Measurements from ENCODE around the gene APOLD1.

GRCh38 chr12:12836571-12836970 lies 51.1 kb downstream of the APOLD1 start:
- TF ChIP-seq EP300 (conservative IDR thresholded peaks at IDR 0.05; ENCODE audit: poor library complexity, severe bottlenecking): no peak
- TF ChIP-seq TAF1 (IDR thresholded peaks at IDR 0.05; ENCODE audit: low read depth): no peak
- no peak for TF ChIP-seq SMC3 (conservative IDR thresholded peaks at IDR 0.05; ENCODE audit: poor library complexity)
- TF ChIP-seq CTCF (IDR thresholded peaks at IDR 0.05; ENCODE audit: poor library complexity, severe bottlenecking): no peak
- no peak for TF ChIP-seq POLR2AphosphoS5 (IDR thresholded peaks at IDR 0.05)
- no peak for TF ChIP-seq EZH2 (IDR thresholded peaks at IDR 0.05; ENCODE audit: borderline replicate concordance, insufficient read depth, low read length, poor library complexity, severe bottlenecking)
- TF ChIP-seq REST (IDR thresholded peaks at IDR 0.05; ENCODE audit: borderline replicate concordance): no peak
- TF ChIP-seq RAD21 (conservative IDR thresholded peaks at IDR 0.05): no peak
- TF ChIP-seq MXI1 (conservative IDR thresholded peaks at IDR 0.05; ENCODE audit: poor library complexity, severe bottlenecking): no peak

Measured in neural cell (in vitro differentiated cells).